Neural cell (in vitro differentiated cells): ENCODE data around the gene TMEM272. TPM values are rescaled to one million over a fixed set of nuclear protein-coding genes. Genes with fewer than 3 reads are reported as not detected.

Experiments
- H2AFZ ChIP-seq: fragments of 200-600, 300-800 bp; sonication (generic), shearing (Covaris generic); 2 replicates; pipeline ENCODE4 v1.6.0; 2014; ENCODE audit warnings: low read depth, mild to moderate bottlenecking, antibody characterized with exemption, low read length, moderate library complexity
- H3F3A ChIP-seq: fragments of 200-600 bp; shearing (Covaris generic); 2 replicates; pipeline ENCODE4 v1.6.1; 2016; ENCODE audit warnings: mild to moderate bottlenecking, moderate library complexity, mixed read lengths, antibody characterized with exemption, low read length; ENCODE audit not compliant: insufficient read depth, poor library complexity, severe bottlenecking
- H3K27ac ChIP-seq: fragments of 200-600, 300-800 bp; sonication (generic), shearing (Covaris generic); 2 replicates; pipeline ENCODE4 v1.5.1; 2014; ENCODE audit warnings: mild to moderate bottlenecking, low read length, moderate library complexity
- H3K27me3 ChIP-seq: fragments of 300-800, 200-600 bp; sonication (generic), shearing (Covaris generic); 2 replicates; pipeline ENCODE4 v1.6.0; 2014; ENCODE audit warnings: mild to moderate bottlenecking, low read depth, low read length, moderate library complexity; ENCODE audit not compliant: insufficient read depth
- H3K36me3 ChIP-seq: fragments of 300-800, 200-600 bp; sonication (generic), shearing (Covaris generic); 2 replicates; pipeline ENCODE4 v1.5.1; 2014; ENCODE audit warnings: mild to moderate bottlenecking, antibody characterized with exemption, low read length, moderate library complexity; ENCODE audit not compliant: insufficient read depth
- H3K4me2 ChIP-seq: fragments of 300-800, 200-600 bp; sonication (generic), shearing (Covaris generic); 2 replicates; pipeline ENCODE4 v1.6.0; 2014; ENCODE audit warnings: mild to moderate bottlenecking, low read length
- H3K4me3 ChIP-seq: fragments of 300-800, 200-600 bp; sonication (generic), shearing (Covaris generic); 2 replicates; pipeline ENCODE4 v1.5.1; 2014; ENCODE audit warnings: mild to moderate bottlenecking, low read length, moderate library complexity
- H3K79me2 ChIP-seq: fragments of 200-600 bp; shearing (Covaris generic); replicated peaks from 2 replicates; pipeline ENCODE4 v1.6.0; 2014; ENCODE audit warnings: mild to moderate bottlenecking, low read length, moderate library complexity; ENCODE audit not compliant: insufficient read depth
- H3K9ac ChIP-seq: fragments of 300-800, 200-600 bp; sonication (generic), shearing (Covaris generic); 2 replicates; pipeline ENCODE4 v1.6.1; 2016; ENCODE audit warnings: mild to moderate bottlenecking, low read length, mixed read lengths
- H3K9me2 ChIP-seq: fragments of 200-600 bp; shearing (Covaris generic); 2 replicates; pipeline ENCODE4 v1.6.1; 2016; ENCODE audit warnings: mild to moderate bottlenecking, low read length, mixed read lengths; ENCODE audit not compliant: insufficient read depth
- H3K9me3 ChIP-seq: fragments of 200-600, 300-800 bp; sonication (generic), shearing (Covaris generic); 2 replicates; pipeline ENCODE4 v1.6.1; 2016; ENCODE audit warnings: mild to moderate bottlenecking, mixed run types, low read length, moderate library complexity, mixed read lengths
- H4K20me1 ChIP-seq: fragments of 200-600 bp; shearing (Covaris generic); 2 replicates; pipeline ENCODE4 v1.6.1; 2016; ENCODE audit warnings: mild to moderate bottlenecking, mixed run types; ENCODE audit not compliant: insufficient read depth
- EP300 ChIP-seq: fragments of 450-650 bp; conservative IDR thresholded peaks from 2 replicates; pipeline ENCODE4 v1.6.1; 2014; ENCODE audit warnings: antibody characterized with exemption, mild to moderate bottlenecking, moderate library complexity; ENCODE audit not compliant: poor library complexity, severe bottlenecking
- EZH2 ChIP-seq: fragments of 200-600, 300-800 bp; shearing (Covaris generic), sonication (generic); IDR thresholded peaks from 2 replicates; pipeline ENCODE4 v1.6.1; 2014; ENCODE audit warnings: antibody characterized with exemption, low read length, borderline replicate concordance, mild to moderate bottlenecking; ENCODE audit not compliant: insufficient read depth, poor library complexity, severe bottlenecking
- MXI1 ChIP-seq: fragments of 450-650 bp; conservative IDR thresholded peaks from 2 replicates; pipeline ENCODE4 v1.6.1; 2014; ENCODE audit warnings: antibody characterized with exemption, mild to moderate bottlenecking; ENCODE audit not compliant: poor library complexity, severe bottlenecking
- POLR2AphosphoS5 ChIP-seq: IDR thresholded peaks from 2 replicates; pipeline ENCODE4 v1.6.1; 2012
- RAD21 ChIP-seq: fragments of 450-650 bp; conservative IDR thresholded peaks from 2 replicates; pipeline ENCODE4 v1.6.1; 2014; ENCODE audit warnings: antibody characterized with exemption, mild to moderate bottlenecking, moderate library complexity
- SMC3 ChIP-seq: fragments of 450-650 bp; conservative IDR thresholded peaks from 2 replicates; pipeline ENCODE4 v1.6.1; 2014; ENCODE audit warnings: antibody characterized with exemption, mild to moderate bottlenecking, moderate library complexity; ENCODE audit not compliant: poor library complexity
- TAF1 ChIP-seq: IDR thresholded peaks from 2 replicates; pipeline ENCODE4 v1.6.1; 2012; ENCODE audit warnings: low read depth
- polyA plus RNA-seq: library from polyadenylated mRNA; depleted of rRNA; stranded (reverse); fragments of >200 nt; gene quantifications from 2 replicates; pipeline ENCODE4 v1.2.3, GENCODE V29; 2014
- TF ChIP-seq, protein P1 (sequence below): IDR thresholded peaks from 2 replicates; pipeline ENCODE4 v1.6.1; 2012; ENCODE audit warnings: borderline replicate concordance
- TF ChIP-seq, protein P2 (sequence below): fragments of 450-650 bp; IDR thresholded peaks from 2 replicates; pipeline ENCODE4 v1.5.1; 2014; ENCODE audit warnings: antibody characterized with exemption, mild to moderate bottlenecking, moderate library complexity; ENCODE audit not compliant: poor library complexity, severe bottlenecking

The TMEM272 gene
- polyA plus RNA-seq, 1 donor from 2014 or later: 0.77 TPM

DNA sequence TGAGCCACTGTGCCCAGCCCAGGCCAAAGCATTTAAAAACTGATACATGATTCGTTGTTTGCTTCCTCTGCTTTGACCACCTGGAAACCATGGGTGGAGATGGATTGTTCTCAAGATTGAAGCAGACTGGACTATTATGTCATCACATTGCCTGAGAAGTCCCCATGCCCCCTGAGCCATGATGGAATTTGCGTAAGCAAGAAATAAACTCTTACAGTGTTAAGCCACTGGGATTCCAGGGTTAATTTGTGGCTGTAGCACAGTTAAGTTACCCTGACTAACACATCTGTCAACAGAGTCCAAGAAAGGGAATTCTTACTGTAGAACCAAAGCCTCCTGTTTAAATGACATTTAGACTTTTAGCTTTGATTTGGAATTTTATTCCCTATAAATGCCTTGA, 21.6 kb downstream of the TMEM272 start:
- Histone ChIP-seq H3K4me2 (no peak overlapping the region), H3K27me3 (no peaks in the 10 kb centered on the region), H3K79me2 (no peaks in the 10 kb centered on the region), H3K4me3 (no peak overlapping the region), H3K9me3 (no peaks in the 10 kb centered on the region), H3K9ac (no peak overlapping the region), H2AFZ (no peak overlapping the region), H3F3A (no peaks in the 10 kb centered on the region), H3K36me3 (no peaks in the 10 kb centered on the region), H3K27ac (no peak overlapping the region), H3K9me2 (no peaks in the 10 kb centered on the region), H4K20me1 (no peaks in the 10 kb centered on the region)
- TF ChIP-seq, protein P1, sequence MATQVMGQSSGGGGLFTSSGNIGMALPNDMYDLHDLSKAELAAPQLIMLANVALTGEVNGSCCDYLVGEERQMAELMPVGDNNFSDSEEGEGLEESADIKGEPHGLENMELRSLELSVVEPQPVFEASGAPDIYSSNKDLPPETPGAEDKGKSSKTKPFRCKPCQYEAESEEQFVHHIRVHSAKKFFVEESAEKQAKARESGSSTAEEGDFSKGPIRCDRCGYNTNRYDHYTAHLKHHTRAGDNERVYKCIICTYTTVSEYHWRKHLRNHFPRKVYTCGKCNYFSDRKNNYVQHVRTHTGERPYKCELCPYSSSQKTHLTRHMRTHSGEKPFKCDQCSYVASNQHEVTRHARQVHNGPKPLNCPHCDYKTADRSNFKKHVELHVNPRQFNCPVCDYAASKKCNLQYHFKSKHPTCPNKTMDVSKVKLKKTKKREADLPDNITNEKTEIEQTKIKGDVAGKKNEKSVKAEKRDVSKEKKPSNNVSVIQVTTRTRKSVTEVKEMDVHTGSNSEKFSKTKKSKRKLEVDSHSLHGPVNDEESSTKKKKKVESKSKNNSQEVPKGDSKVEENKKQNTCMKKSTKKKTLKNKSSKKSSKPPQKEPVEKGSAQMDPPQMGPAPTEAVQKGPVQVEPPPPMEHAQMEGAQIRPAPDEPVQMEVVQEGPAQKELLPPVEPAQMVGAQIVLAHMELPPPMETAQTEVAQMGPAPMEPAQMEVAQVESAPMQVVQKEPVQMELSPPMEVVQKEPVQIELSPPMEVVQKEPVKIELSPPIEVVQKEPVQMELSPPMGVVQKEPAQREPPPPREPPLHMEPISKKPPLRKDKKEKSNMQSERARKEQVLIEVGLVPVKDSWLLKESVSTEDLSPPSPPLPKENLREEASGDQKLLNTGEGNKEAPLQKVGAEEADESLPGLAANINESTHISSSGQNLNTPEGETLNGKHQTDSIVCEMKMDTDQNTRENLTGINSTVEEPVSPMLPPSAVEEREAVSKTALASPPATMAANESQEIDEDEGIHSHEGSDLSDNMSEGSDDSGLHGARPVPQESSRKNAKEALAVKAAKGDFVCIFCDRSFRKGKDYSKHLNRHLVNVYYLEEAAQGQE: no peak
- no peak for TF ChIP-seq RAD21
- TF ChIP-seq POLR2AphosphoS5: no peak
- TF ChIP-seq TAF1: no peak
- no peak for TF ChIP-seq SMC3
- TF ChIP-seq, protein P2, sequence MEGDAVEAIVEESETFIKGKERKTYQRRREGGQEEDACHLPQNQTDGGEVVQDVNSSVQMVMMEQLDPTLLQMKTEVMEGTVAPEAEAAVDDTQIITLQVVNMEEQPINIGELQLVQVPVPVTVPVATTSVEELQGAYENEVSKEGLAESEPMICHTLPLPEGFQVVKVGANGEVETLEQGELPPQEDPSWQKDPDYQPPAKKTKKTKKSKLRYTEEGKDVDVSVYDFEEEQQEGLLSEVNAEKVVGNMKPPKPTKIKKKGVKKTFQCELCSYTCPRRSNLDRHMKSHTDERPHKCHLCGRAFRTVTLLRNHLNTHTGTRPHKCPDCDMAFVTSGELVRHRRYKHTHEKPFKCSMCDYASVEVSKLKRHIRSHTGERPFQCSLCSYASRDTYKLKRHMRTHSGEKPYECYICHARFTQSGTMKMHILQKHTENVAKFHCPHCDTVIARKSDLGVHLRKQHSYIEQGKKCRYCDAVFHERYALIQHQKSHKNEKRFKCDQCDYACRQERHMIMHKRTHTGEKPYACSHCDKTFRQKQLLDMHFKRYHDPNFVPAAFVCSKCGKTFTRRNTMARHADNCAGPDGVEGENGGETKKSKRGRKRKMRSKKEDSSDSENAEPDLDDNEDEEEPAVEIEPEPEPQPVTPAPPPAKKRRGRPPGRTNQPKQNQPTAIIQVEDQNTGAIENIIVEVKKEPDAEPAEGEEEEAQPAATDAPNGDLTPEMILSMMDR: no peak
- TF ChIP-seq EZH2: no peak
- TF ChIP-seq MXI1: no peak
- TF ChIP-seq EP300: no peak

DNA sequence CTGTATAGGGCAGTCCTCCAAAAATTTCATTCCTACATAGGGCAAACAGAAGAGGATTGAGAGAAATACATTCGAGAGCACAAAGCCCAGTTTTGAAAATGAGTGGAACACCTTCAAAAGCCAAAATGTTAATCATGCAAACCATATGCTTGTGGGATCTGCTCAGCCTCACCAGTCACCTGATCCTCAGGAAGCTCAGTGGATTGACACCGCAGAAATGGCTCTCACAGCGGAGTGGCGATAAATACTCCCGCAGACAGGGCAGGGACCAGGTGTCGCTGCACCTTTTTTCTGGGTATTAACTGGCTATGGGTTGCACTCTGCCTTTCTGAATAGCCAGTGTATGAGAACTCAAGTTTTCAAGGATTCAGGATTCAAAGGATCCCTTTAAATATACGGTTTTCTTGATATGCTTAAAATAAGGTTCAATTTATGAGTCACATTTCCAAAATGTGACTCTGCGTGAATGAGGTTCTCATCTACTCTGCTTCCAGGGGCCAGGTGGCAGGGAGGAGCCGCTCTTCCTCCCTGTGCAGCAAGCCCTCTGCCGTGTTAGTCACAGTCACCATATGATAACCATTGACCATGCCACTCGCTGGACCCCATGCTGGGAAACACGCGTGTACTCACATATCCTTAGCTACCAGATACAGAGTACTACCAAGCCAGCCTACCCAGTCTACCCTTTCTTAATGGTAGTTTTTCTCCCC, 22.7 kb downstream of the TMEM272 start:
- no peak overlapping the region for H3K4me3 ChIP-seq
- no peak overlapping the region for H3K27ac ChIP-seq
- H3K36me3 ChIP-seq: no peaks in the 10 kb centered on the region
- no peaks in the 10 kb centered on the region for H3K27me3 ChIP-seq
- H3K9me2 ChIP-seq: no peaks in the 10 kb centered on the region
- no peak overlapping the region for H3K9ac ChIP-seq
- H3F3A ChIP-seq: no peaks in the 10 kb centered on the region
- no peaks in the 10 kb centered on the region for H4K20me1 ChIP-seq
- no peak overlapping the region for H3K4me2 ChIP-seq
- no peak for TF ChIP-seq MXI1
- TF ChIP-seq, protein P1: no peak
- no peak for TF ChIP-seq RAD21
- H2AFZ ChIP-seq: no peak overlapping the region
- H3K9me3 ChIP-seq: no peaks in the 10 kb centered on the region
- no peaks in the 10 kb centered on the region for H3K79me2 ChIP-seq
